Stimulated activated CD8-positive, alpha-beta memory T cell treated with anti-CD3 and anti-CD28 coated beads, Interleukin-12 subunit alpha, Interleukin-12 subunit beta, amount 100 ng/mL, for 4 hours (primary cell): ENCODE data around the gene ABHD3.
"Not testable (repeated sequence)": the region's sequence is repeated elsewhere in the genome, so short reads cannot be mapped to it uniquely, and the experiment has no call there.

Source experiments
- DNase-seq: peaks from one replicate; pipeline ENCODE4 v3.0.0-alpha.2; 2020; ENCODE audit warnings: low read depth

The ABHD3 gene

DNA sequence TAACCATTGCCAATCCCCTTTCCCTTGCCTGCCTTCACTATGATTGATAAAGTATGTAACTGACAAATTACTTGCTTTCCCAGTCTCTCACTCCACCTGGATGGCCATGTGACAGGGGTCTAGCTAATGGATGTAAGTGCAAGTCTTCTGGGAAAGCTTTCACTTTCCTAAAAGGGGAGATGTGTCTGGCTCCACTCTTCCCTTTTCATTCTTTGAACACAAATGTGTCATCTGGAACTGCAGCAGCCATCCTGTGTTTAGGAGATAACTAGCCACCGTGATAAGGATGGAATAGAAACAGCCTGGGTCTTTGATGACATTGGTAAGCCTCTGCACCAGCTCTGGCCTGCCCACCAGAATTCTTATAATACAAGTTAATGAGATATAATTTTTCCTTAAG, 54.3 kb downstream of the ABHD3 start:
- no peak for DNase-seq

DNA sequence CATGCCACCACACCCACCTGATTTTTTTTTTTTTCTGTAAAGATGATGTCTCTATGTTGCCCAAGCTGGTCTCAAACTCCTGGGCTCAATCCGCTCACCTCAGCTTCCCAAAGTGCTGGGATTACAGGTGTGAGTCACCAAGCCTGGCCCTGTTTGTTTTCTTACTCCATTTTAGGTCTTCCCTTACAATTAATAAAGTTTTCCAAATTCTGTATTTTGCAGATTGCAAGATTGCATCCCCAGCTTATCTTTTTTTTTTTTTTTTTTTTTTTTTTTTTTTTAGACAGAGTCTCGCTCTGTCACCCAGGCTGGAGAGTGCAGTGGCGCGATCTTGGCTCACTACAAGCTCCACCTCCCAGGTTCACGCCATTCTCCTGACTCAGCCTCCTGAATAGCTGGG, 64.2 kb downstream of the ABHD3 start:
- not testable (repeated sequence) for DNase-seq

DNA sequence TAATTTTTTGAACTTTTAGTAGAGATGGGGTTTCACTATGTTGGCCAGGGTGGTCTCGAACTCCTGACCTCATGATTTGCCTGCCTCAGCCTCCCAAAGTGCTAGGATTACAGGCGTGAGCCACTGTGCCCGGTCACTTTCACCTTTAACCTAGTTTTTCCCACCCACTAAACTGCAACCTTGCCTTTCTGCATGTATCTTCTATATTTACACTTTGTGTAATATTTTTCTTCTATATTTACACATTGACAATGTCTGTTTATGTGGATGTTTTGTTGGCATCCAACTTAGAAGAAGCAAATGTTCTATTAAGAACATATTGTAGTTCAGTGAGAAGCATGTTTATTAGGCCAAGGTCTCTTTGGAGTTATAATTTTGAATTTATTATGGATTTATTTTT, 65.8 kb downstream of the ABHD3 start:
- DNase-seq = no peak

DNA sequence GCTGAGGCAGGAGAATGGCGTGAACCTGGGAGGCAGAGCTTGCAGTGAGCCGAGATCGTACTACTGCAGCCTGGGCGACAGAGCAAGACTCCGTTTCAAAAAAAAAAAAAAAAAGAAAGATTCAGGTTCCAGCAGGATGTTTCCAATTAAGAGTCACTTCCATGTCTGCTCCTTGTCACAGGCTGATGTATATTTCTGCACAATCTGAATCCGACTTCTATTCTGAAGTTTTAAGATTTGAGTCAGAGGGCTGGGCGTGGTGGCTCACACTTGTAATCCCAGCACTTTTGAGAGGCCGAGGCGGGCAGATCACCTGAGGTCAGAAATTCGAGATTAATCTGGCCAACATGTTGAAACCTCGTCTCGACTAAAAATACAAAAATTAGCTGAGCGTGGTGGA, 67.8 kb downstream of the ABHD3 start:
- no peak for DNase-seq

DNA sequence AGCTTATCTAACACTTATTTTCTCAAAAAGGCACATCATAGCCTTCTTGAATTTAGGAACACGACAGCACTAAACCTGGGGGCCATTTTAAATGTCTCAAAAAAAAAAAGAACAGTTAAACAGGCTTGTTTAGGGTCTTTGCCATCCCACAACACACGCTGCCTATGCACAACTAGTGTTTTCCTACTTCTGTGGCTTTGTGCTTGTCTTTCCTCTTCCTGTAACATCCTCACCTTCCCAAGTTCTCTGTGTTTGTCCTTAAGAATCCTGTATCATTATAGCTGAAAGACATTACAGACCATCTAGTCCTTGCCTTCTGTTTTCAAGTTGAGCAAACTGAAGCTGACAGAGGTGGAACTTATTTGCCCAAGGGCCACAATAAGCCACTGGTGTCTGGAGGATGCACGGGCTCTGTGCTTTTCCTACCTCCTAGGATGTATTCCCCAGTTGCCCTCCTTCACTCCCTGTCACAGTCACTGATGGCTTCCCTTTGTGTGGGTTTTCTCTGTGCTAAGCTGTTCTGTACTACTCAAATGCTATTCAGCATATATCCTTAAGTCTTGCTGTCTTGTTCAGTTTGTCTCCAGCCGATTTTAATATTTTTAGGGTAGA, 69.9 kb downstream of the ABHD3 start:
- DNase-seq = no peak

DNA sequence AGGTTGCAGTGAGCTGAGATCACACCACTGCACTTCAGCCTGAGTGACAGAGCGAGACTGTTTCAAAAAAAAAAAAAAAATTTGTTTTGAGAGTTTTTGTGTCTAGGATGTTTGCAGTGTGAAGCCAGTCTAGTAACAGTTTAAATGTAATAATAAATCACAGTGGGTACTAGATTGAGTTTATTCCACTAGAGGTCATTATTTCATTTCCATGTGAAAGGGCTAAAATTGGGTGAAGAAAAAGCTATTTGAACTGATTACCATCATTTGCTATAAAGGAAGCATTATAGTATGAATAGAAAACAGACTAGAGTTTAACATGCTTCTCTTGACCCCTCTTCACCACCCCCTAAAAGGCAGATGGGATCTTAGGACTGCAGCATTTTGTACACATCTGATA, 72.2 kb downstream of the ABHD3 start:
- no peak for DNase-seq

DNA sequence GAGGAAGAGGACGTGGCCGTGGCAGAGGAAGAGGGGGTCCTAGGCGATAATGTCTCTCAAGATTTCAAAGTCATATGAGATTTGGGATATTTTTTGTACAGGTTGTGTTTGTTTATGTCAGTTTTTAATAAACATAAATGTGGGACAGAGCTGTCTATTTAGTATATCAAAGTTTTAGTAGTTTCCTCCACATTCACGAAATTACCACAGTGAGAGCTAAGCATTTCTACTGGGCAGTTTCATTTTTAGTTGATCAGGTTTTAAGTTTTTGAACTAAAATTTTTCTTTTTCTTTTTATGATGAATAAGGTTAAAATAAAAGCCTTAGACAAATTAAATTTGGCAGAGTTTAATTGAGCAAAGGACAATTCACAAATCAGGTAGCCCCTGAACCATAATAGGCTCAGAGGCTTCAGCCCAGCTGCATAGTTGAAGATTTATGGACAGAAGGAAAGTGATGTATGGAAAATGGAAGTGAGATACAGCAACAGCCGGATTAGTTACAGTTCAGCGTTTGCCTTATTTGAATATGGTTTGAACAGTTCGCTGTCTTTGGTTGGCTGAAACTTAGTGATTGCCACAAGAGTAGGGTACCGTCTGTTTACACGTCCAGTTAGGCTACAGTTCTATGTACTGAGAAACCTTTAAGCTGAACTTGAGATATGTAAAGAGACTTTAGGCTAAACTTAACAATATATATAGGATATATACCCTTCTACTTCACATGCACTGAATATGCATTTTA, 75.3 kb downstream of the ABHD3 start:
- no peak for DNase-seq

DNA sequence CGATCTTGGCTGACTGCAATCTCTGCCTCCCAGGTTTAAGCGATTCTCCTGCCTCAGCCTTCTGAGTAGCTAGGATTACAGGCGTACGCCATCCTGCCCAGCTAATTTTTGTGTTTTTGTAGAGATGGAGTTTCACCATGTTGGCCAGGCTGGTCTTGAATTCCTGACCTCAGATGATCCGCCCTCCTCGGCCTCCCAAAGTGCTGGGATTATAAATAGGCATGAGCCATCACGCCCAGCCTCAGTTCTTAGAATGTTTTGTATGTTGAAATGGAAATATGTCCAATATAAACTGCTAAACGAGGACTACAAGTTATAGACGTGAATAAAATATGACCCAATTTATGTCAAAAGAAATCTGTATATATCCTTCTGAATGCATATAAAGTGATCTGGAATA, 82.9 kb downstream of the ABHD3 start:
- not testable (repeated sequence) for DNase-seq

DNA sequence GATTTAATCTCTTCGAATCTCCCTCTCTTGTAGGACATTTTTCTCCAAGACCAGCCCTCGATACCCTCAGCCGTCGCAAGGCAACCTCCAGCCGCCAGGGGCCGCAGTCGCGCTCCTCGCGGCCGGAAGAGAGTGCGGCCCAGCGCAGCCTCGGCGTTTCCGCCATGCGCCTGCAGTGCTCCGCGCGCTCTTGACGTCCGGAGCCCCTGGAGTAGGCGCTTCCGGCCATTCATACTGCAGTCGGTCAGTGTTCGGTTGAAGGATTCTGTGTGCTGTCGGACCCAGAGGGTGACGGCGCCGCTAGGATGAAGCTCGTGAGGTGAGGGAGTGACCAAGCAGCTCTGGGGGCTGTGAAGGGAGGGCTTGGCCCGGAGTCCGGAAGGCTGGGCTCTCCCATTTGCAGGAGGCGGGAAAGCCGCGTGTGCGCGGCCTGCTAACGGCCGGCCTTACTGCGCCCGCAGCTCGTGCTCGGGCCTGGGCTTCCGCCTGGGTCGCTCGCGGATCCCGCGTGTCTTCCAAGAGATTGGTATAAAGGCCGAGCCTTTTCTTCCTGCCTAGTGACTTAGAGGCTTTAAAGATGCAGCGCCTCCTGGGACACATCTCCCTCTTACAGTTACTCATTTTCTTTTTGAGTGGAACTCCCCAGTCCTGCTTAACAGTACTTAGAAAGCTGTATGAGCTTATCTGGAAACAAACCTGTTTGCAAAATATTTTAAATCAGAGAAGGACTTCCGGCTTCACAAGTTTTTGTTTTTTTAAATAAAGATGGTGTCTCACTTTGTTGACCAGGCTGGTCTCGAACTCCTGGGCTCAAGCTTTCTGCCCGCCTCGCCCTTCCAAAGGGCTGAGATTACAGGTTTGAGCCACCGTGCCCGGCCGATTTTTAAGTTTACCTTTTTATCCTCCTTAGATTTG, 92.2 kb downstream of the ABHD3 start, which contains the start of gene SNRPD1:
TSS of gene SNRPD1 (plus strand) at position 190 of the 915 bp plus-strand sequence. CDS start at position 306, 116 bp downstream.
- DNase-seq = peak; percentile 82

DNA sequence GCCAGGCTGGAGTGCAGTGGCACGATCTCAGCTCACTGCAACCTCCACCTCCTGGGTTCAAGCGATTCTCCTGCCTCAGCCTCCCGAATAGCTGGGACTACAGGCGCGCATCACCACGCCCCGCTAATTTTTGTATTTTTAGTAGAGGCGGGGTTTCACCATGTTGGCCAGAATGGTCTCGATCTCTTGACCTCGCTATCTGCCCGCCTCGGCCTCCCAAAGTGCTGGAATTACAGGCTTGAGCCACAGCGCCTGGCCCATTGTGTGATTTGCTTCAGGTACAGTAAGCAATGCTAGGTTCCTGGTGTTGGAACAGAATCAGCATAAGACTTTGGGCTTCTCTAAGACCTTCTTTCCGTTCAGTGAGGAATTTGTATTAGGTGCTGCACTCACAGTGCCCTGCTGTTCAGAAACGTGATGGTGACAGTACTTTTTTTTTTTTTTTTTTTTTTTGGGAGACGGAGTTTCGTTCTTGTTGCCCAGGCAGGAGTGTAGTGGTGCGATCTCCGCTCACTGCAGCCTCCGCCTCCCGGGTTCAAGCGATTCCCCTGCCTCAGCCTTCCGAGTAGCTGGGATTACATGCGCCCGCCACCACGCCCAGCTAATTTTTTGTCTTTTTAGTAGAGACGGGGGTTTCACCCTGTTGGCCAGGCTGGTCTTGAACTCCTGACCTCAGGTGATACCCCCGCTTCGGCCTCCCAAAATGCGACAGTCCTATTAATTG, 93.0 kb downstream of the ABHD3 start:
- DNase-seq = not testable (repeated sequence)

DNA sequence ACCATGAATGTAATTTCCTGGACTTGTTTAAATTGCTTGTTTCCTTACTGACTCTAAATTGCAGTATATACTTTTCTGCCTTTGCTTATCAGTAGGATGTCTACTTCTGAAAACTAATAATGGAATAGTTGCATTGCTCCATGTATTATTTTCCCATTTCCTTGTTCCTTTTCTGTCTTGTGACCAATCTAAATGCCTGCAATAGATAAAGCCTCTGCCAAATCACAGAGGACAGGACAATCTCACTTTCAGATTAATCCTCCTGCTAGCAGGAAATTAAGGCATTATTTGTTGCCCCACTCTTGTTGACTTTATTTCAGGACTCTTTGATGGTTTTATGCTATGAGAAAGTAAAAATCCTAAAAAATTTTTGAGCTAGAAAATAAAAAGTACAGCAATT, 99.4 kb downstream of the ABHD3 start:
- DNase-seq = no peak

DNA sequence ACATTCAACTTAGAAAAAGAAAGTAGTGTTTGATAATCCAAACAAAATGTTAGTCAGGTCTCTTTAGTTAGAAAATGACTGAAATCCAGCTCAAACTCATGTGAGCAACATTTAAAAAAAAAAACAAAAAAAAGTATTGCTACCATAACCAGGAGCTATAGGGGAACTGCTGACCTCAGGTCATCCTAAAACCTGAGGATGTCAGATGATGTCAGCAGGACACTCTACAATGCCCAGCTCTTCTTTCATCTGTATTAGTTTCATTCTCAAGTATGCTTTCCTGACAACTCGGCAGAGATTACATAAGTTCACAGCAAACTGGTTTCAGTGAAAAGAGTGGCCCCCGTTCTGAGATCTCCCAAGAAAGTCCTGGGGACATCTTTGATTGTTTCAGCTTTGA, 99.9 kb downstream of the ABHD3 start:
- DNase-seq = no peak

DNA sequence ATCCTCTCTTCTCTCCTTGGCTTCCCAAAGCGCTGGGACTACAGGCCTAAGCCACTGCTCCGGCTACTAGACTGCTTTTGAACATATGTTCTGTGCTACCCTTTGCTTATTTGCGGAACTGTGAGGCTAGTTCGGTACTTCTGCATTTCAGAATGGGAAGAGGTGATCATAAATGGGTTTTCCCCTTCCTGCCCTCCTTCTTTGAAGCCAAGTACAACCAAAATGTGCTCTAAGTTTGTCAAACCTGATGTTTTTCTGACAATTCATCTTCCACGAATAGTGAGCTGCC, 102.3 kb downstream of the ABHD3 start:
- DNase-seq = no peak
